OCI-LY3 (cell line): Measurements from ENCODE around the gene CYYR1.

Experiments
- CTCF ChIP-seq: fragments of 200-600, 300-600 bp; sonication (generic); IDR thresholded peaks from 2 replicates; pipeline ENCODE4 v1.5.1; 2014; ENCODE audit warnings: antibody characterized with exemption, low read length, low read depth
- EZH2phosphoT487 ChIP-seq: fragments of 200-600 bp; shearing (Covaris generic); IDR thresholded peaks from 2 replicates; pipeline ENCODE4 v1.6.1; 2018; ENCODE audit warnings: antibody characterized with exemption, mixed run types, low read depth

DNA sequence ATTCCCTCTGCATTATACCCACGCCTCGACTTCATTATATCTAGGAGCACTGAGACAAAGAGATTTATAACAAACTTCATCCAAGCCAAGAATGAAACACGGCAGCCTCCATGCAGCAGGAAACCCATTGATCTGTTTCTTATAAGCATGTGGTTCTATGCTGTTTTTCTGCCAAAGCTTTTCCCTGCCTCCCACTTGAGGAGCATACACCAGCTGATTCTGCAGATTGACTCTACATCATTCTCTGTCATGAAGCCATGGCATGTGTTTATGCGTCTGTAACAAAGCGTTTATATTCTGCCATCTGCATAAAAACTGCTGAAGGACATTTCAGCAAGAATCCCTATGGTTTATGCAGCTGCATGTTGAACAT lies 102.0 kb downstream of the CYYR1 start:
- TF ChIP-seq CTCF (no peak), EZH2phosphoT487 (no peak)
